HG02970 (cell line): Measurements from ENCODE around the gene CTSK.
"Not testable (repeated sequence)": the region's sequence is repeated elsewhere in the genome, so short reads cannot be mapped to it uniquely, and the experiment has no call there.

Experiments
- ATAC-seq: cut with Tn5 transposase; IDR thresholded peaks from one replicate; pipeline ENCODE4 v1.9.1; 2021; ENCODE audit warnings: mild to moderate bottlenecking, moderate library complexity, moderate number of reproducible peaks; ENCODE audit not compliant: unreplicated experiment, low FRiP score

The CTSK gene

DNA sequence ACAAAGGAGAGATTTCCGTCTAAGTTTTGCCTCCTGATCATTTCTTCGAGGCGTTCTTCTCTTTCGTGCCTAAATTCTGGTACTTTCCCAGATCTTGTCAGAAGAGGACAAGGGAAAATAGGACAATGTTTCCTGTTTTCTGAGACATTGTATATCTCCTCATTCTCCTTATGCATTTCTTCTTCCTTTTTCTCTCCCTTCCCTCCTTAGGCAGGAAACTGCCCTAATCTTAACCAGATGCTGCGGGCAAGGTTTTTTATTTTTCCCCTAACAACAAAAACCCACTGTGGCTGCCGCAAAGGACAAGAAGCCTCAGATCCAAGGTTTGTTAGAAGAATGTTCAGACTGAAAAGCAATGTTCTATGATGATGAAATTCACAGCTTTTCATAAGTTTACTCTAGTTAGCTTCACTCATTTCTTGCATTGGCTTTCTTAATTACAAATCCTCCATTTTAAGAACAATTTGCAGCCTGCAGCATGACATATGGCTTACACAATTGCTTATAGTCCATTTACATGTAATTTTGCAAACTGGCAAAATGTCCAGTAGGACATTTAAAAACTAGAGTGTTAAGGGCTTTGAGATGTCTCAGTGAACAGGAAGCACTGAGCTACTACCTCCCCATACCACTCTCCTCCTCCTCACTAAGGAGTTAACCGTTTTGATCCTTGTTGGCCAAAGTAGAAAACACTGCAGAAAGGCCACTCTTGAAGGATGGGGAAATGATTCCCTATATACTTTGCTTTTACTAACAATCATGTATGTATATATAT, 624 bp downstream of the CTSK start:
- no peak for ATAC-seq

DNA sequence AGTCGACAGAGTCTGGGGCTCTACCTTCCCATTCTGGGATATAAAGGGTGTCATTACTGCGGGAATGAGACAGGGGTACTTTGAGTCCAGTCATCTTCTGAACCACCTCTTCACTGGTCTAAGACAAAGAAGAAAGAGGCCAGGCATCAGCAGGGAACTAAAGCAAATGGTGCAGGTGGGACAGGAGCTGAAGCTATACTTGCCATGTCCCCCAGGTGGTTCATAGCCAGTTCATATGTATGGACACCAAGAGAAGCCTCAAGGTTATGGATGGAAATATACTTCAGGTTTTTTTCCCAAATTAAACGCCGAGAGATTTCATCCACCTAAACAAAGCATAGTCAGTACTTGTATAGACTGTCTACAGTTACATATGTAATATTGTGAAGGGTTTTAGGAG, 2.2 kb downstream of the CTSK start:
- ATAC-seq = no peak

DNA sequence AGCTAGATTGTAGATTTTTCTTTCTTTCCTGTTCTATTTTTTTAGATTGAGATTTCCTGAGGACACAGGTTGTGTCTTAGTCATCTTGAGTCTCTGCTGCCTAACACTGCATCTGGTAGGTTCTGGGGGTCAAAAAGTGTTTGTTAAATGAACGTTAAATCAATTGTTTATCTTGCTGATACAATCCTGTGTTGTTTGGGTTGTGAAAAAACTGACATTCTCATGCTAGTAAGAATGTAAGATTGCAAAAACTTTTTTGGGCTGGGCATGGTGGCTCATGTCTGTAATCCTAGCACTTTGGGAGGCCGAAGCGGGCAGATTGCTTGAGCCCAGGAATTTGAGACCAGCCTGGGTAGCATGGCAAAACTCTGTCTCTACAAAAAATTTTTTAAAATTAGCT, 3.4 kb downstream of the CTSK start:
- ATAC-seq = no peak

DNA sequence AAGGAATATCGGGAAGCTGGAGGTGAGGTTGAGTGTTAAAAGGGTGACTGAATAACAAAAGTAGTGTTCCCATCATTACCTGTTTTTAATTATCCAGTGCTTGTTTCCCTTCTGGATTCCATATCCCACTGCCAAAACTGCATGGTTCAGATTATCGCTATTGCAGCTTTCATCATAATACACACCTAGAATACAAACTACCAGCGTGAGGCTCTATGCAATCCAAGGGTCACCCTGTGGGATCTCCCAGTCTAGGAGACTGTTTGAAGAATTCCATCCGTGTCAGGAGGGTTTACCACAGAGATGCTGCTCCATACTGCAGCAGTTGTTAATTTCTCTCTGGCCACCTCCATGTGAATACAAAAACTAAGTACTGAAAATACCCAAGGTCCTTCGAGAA, 9.0 kb downstream of the CTSK start:
- ATAC-seq = no peak

DNA sequence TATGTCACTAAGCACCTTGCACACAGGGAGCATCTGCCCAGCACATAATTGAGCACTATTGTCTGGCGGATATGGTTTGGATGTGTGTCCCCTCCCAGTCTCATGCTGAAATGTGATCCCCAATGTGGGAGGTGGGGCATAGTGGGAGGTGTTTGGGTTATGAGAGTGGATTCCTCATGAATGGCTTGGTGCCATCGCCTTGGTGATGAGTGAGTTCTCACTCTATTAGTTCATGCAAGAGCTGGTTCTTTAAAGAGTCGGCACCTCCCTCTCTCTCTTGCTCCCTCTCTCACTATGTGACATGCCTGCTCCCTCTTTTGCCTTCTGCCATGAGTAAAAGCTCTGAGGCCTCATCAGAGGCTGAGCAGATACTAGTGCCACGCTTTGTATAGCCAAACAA, 9.5 kb downstream of the CTSK start:
- no peak for ATAC-seq

DNA sequence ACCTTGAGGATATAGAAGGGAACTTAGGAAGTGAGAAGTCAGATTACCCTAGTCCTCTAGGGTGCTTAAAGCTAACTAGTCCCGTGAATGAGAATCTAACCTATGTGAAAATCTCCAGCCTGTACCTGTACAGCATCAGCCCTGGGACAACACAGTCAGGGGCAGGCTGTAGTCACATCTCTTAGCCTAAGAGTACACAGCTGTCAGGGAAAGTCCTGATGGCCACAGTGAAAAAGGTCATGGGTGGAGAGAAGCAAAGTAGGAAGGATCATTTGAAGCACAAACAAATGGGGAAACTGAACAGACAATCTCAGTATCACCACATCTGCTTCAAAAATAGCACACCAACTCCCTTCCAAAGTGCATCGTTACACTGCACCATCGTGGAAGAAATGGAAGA, 11.7 kb downstream of the CTSK start:
- no peak for ATAC-seq

DNA sequence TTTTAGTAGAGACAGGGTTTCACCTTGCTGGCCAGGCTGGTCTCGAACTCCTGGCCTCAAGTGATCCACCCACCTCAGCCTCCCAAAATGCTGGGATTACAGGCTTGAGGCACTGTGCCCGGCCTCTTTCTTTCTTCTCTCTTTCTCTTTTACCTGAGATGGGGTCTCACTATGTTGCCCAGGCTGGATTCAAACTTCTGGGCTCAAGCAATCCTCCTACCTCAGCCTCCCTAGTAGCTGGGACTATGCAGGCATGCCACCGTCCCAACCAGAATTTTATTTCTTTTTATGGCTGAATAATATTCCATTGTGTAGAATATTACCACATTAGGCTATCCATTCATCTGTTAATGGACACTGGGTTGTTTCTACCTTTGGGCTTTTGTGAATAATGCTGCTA, 14.3 kb downstream of the CTSK start:
- ATAC-seq = not testable (repeated sequence)

DNA sequence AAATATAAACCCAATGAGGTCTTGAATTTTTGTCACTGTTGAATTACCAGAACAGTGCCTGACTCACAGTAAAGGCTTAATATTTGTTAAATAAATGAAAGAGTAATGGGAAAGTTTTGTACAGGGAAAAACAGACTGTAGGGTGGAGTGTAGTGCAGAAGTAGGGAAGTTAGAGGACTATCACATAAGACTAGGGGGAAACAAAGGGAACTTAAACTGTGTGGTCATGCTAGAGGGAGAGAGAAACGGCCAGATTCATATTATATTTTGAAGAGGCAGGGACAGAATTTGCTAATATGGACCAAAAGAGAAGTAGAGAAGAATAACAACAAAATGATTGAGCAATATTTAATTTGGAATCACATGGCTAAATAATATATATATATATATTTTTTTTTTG, 14.8 kb downstream of the CTSK start:
- ATAC-seq = no peak

DNA sequence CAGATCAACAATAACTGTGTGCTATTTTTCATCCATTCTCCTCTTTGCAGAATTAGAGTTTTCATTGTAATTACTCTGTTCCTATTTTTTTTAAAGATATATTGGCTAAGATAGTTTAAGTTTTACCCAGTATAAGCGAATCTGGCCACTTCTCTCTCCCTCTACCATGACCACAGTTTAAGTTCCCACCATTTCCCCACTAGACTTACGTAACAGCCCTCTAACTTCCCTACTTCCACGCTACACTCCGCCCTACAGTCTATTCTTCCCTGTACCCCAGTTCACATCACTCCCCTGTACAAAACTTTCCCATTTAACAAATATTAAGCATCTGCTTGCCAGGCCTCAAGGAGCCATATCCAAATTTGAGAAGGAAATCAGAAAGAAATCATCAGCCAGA, 16.5 kb downstream of the CTSK start:
- no peak for ATAC-seq

DNA sequence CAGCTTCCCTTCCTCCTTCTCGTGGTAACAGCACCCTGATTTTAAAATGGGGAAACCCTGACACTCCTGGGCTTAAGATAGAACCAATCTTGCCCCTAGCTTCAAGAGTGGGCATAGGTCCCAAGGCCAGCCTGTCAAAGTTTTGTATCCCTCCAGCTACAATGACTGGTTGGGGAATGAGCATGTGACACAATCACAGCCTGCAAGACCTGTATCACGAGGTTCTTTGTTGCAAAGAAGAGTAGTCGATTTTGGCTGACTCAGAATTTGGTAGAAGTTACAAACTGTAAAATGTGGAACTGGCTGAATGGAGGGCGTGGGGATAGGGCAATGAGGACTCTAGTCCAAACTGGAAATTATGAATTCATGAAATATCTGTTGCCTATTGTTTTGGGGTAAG, 18.7 kb downstream of the CTSK start:
- no peak for ATAC-seq

DNA sequence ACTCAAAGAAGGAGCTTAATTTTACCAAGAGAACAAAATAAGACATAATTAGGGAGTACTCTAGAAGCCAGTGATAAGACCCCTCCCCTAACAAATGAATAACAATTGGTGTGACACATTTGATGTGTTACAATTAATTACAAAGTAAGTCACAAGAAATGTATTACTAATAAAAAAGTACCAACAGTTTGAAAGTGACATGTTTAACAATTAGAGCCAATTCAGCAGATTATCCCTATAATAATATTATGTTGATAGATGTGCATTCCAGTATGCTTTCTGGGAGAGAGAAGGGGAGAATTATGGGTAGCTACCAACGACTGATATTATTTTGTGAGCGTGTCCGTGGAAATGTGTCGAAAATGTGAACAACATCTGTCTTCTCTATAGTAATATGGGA, 19.1 kb downstream of the CTSK start:
- ATAC-seq = no peak

DNA sequence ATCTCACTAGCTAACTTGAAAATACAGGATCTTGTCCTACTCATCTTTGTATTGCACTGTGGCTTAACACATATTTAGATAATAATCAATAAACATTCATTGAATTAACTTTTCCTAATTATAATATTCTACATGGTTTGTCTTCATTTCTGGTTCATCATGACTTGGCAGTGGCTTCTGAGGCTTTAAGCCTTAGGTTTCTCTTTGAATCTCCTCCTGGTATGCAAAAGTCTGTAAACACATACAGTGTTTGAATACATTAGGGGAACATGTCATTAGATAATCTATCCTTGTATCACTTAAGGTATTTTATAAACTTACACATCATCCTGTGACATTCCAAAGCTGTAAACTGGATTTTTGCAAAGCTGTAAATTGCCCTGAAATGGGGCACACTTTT, 20.6 kb downstream of the CTSK start:
- ATAC-seq = no peak

DNA sequence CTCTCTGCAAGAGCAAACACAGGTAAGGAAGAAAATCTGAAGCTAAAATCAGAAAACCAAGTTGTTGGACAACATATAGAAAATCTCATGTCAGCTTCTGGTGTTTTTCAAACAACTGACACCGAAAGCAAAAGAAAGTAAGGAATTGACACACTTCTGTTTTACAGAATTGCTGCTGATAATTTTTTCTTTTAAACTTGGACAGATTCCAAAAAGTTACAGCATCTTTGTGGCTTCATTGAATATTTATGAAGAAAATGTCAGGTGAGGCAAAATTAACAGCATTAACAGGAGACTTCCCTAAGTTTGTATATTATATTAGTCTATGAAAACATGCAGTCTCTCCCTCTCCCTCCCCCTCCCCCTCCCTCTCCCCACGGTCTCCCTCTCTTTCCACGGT, 27.6 kb downstream of the CTSK start:
- ATAC-seq = no peak

DNA sequence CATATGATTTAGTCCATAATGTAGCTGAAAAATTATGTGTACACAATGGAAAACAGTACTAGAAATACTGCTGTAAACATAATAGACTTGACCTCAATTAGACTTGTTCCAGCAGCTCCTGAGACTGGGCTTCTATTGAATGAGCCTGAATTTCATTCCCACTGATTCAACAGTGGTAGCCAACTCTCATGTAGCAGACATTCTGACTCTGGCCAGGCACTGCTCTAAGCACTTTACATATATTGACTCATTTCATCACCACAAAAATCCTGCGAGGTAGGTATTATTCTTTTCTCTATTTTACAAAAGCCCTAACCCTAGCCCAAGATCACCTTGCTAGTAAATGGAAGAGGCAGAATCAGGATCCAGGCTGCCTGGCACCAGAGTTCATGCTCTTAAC, 29.7 kb downstream of the CTSK start:
- ATAC-seq = no peak

DNA sequence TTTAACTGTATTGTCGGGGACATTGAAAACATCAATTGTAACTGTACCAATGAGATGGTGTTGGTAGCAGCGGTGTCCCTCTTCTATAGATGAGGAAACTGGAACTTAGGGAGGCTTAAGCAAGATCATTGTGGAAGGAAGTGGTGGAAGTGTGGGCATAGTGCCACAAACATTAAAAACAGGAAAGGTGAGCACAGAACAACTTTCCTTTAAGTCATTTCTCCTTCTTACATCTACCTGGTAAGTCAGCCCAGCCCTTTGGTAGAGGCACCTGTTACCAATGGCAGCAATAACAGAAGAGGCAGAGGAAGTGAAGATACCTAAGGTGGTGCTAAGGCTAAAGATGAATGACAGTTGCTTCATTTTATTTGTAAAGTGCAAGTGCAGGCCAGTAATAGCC, 30.5 kb downstream of the CTSK start:
- no peak for ATAC-seq

DNA sequence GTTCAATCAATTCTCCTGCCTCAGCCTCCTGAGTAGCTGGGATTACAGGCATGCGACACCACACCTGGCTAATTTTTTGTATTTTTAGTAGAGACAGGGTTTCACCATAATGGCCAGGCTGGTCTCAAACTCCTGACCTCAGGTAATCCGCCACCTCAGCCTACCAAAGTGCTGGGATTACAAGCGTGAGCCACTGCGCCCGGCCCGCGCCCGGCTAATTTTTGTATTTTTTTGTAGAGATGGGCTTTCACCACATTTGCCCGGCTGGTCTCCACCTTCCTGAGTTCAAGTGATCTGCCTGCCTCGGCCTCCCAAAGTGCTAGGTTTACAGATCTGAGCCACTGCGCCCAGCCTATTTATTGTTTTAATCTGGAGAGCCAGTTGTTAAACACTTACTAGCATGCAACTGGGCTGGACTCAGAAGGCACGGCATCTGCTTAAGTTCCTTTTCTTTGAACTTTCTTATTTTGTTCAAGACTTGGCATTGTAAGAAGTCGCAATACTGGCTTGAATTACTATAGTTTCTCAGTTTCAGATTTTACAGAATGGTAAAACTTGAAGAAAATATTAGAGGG, 32.0 kb downstream of the CTSK start:
- ATAC-seq = not testable (repeated sequence)

DNA sequence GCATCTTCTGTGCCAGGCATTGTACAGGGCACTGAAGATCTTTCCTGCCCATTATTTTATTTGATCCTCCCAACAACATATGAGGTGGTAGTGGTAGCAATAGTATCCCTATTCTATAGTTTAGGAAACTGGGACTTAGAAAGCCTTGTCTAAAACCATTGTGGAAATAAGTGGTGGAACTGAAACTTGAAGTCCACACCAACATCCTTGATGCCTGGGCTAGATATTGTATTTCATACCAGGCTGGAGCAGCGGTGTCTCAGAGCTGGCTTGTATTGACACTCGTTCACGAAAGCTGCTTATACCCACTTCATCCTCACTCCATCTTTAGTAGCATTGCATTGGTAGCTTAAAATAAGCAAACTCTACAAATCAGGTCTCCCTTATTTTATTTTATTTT, 32.8 kb downstream of the CTSK start:
- ATAC-seq = no peak

DNA sequence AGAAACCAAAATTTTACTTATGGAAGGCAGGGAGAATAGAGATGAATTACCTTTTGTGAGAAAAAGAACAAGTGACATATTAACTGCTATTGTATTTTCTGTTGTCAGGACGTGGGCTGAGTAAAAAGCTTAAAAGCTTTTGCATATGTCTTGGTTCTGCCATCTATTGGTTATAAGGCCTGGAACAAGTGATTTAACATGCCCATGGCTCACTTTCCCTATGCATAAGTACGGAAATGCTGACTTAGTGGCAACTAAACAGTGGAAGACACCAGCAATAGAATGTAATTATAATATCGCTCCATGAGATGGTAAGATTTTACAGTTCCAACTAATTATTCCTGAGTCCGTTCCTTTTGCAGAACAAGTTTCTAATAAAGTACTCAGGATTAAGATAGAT, 35.7 kb downstream of the CTSK start:
- ATAC-seq = no peak

DNA sequence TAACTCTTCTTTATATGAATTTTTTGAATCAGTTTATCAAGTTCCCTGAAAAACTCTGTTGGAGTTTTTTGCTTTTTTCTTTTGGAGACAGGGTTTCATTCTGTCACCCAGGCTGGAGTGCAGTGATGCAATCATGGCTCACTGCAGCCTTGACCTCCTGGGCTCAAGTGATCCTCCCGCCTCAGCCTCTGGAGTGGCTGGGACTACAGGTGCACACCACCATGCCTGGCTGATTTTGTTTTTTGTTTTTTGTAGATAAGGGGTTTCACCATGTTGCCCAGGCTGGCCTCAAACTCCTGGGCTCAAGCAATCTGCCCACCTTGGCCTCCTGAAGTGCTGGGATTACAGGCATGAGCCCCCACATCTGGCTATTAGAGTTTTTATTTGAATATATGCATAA, 40.4 kb downstream of the CTSK start:
- not testable (repeated sequence) for ATAC-seq

DNA sequence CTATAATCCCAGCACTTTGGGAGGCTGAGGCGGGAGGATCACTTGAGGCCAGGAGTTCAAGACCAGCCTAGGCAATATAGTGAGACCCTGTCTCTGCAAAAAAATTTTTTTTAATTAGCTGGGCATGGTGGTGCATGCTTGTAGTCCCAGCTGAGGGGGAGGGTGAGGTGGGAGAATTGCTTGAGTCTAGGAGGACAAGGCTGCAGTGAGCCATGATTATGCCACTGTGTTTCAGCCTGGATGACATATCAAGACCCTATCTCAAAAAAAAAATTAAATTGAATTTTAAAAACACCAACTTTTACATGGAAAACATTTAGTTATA, 42.1 kb downstream of the CTSK start:
- ATAC-seq = not testable (repeated sequence)

DNA sequence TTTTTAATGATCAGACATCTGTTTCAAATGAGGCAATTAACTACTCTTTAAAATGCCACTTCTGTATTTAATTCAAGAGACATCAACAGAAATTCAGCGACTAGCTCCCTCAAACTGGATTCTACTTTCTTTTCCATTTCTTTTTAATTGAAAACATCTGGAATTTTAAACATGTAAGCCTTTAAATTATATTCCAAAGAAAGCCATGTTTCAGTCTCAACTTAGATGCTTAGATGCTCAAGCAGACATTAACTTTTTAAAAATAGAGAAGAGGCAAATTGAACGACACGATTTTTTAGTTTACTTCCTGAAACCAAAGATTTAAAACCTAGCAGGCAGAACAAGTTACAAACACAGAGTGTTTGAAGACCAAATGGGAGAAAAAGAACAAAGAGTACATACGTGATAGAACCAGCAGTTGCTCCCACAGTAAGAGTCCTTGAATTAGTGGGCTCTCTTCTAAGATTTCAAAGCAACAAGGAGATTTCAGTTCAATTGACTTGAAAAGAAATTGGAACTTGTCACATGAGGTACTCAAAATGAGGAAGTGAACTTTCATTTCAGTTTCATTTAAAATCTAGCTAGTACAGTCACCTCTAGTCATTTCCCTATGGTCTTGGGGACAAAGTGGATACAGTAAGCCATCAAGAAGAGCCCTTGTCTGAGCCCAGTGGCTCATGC, 42.6 kb downstream of the CTSK start, which contains the start of gene CTSS:
Gene CTSS, minus strand, starts transcription at position 483 of the 681 bp plus-strand sequence. CDS start 1,015 bp downstream, outside the sequence.
- peak; percentile 75 for ATAC-seq

DNA sequence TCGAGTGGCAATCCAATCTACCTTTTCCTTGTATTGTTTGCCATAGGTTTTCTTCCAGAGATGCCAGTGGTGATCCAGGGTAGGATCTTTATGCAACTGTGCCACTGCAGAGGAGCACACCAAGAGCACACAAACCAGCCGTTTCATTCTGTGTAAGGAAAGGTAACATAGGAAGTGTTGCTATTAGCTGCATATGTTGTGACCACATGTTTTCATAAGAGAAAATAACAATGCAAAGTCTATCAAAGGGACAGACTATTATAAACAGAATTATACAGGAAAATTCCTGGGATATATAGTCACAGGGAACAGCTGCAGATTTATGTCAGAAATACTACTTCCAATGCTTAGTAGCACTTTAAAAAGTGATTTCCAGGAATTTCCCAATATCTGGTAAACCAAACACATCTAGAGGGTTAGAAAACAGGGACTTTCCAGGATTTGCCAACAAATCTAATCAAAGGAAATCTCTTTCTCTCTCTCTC, 43.4 kb downstream of the CTSK start:
- no peak for ATAC-seq
